Activated CD8-positive, alpha-beta memory T cell treated with anti-CD3 and anti-CD28 coated beads, Interleukin-2, amount 10 ng/mL, durations not matched to agents 7 days and 5 days (primary cell): ENCODE measurements around the gene TRIM8. TPM values are rescaled to one million over a fixed set of nuclear protein-coding genes. Genes with fewer than 3 reads are reported as not detected.

Experiments
- ATAC-seq: fragments of 150-1000 bp; cut with Tn5 transposase; one replicate; pipeline ENCODE4 v1.10.0; 2021; ENCODE audit warnings: moderate library complexity
- CTCF ChIA-PET: fragments of 350-600 bp; sonication (Branson Sonifier 250); formaldehyde crosslinking; loops from one replicate; lab custom pipeline; 2021; ENCODE audit warnings: antibody characterized with exemption; lab: Charles Lee
- DNase-seq: peaks from one replicate; pipeline ENCODE4 v3.0.0-alpha.2; 2020
- H3K27ac Mint-ChIP-seq: one replicate; pipeline ENCODE4 v1.8.0; 2021; ENCODE audit warnings: mild to moderate bottlenecking, mixed read lengths
- H3K27me3 Mint-ChIP-seq: one replicate; pipeline ENCODE4 v1.8.0; 2021; ENCODE audit warnings: mixed read lengths
- H3K36me3 Mint-ChIP-seq: one replicate; pipeline ENCODE4 v1.8.0; 2021; ENCODE audit warnings: mild to moderate bottlenecking, mixed read lengths
- H3K4me1 Mint-ChIP-seq: one replicate; pipeline ENCODE4 v1.8.0; 2021; ENCODE audit warnings: mixed read lengths
- H3K4me3 Mint-ChIP-seq: one replicate; pipeline ENCODE4 v1.8.0; 2021; ENCODE audit warnings: mild to moderate bottlenecking, moderate library complexity, mixed read lengths
- H3K9me3 Mint-ChIP-seq: one replicate; pipeline ENCODE4 v1.8.0; 2022; ENCODE audit warnings: low read depth, mixed read lengths
- total RNA-seq, 2 experiments: library from RNA; stranded (reverse); gene quantifications; one replicate each; pipeline ENCODE4 v1.2.3, GENCODE V29; 2021

TRIM8 gene
- total RNA-seq, 2 experiments from 2014 or later: 58.7 to 86.9 TPM

GRCh38 chr10:102605712-102606111 lies 38.6 kb upstream of the TRIM8 start:
- H3K36me3 Mint-ChIP-seq: peaks cover 1% of the 10 kb centered on the region

GRCh38 chr10:102608487-102608886 lies 35.8 kb upstream of the TRIM8 start:
- no peak for ATAC-seq
- CTCF ChIA-PET: no interaction called here
- no peak for DNase-seq
- no peak overlapping the region for H3K27ac Mint-ChIP-seq
- no peak overlapping the region for H3K4me3 Mint-ChIP-seq
- peaks cover 1% of the 10 kb centered on the region for H3K36me3 Mint-ChIP-seq
- no peaks in the 10 kb centered on the region for H3K27me3 Mint-ChIP-seq
- H3K9me3 Mint-ChIP-seq: no peaks in the 10 kb centered on the region
- H3K4me1 Mint-ChIP-seq: peaks cover 13% of the 10 kb centered on the region

More at GRCh38 chr10:102605712-102606111, 38.6 kb upstream of the TRIM8 start:
- ATAC-seq (no peak), DNase-seq (no peak)
- CTCF ChIA-PET: interaction anchor here (1.4 kb wide), 1 partner anchor 22 kb away, joined by 5 read pairs; no protein-coding TSS in a partner anchor
- no peak overlapping the region for H3K4me3 Mint-ChIP-seq
- H3K9me3 Mint-ChIP-seq: no peaks in the 10 kb centered on the region
- no peaks in the 10 kb centered on the region for H3K27me3 Mint-ChIP-seq
- peaks cover 3% of the 10 kb centered on the region for H3K4me1 Mint-ChIP-seq
- H3K27ac Mint-ChIP-seq: no peak overlapping the region

GRCh38 chr10:102610441-102610887 lies 33.8 kb upstream of the TRIM8 start:
- no peak overlapping the region for H3K27ac Mint-ChIP-seq
- H3K4me3 Mint-ChIP-seq: no peak overlapping the region
- CTCF ChIA-PET: no interaction called here
- no peaks in the 10 kb centered on the region for H3K27me3 Mint-ChIP-seq
- ATAC-seq (no peak), DNase-seq (no peak)
- H3K36me3 Mint-ChIP-seq: no peaks in the 10 kb centered on the region
- no peaks in the 10 kb centered on the region for H3K9me3 Mint-ChIP-seq
- H3K4me1 Mint-ChIP-seq: peaks cover 10% of the 10 kb centered on the region

GRCh38 chr10:102611514-102612087 lies 32.7 kb upstream of the TRIM8 start:
- Mint-ChIP-seq H3K36me3 (no peaks in the 10 kb centered on the region), H3K27me3 (no peaks in the 10 kb centered on the region), H3K9me3 (no peaks in the 10 kb centered on the region), H3K4me1 (peaks cover 14% of the 10 kb centered on the region), H3K4me3 (no peak overlapping the region), H3K27ac (no peak overlapping the region)
- CTCF ChIA-PET: interaction anchor here (0.8 to 1.3 kb wide), 3 partner anchors 28 to 58 kb away, joined by 3 to 4 read pairs (median 3); no protein-coding TSS in a partner anchor
- ATAC-seq (no peak), DNase-seq (no peak)

- H3K27me3 Mint-ChIP-seq: no peaks in the 10 kb centered on the region
- DNase-seq (no peak), ATAC-seq (peak; percentile 72)
- H3K36me3 Mint-ChIP-seq: no peaks in the 10 kb centered on the region
- peak overlapping the region; percentile 73 for H3K27ac Mint-ChIP-seq
- peaks cover 17% of the 10 kb centered on the region for H3K4me1 Mint-ChIP-seq
- no peak overlapping the region for H3K4me3 Mint-ChIP-seq
- CTCF ChIA-PET: no interaction called here
- no peaks in the 10 kb centered on the region for H3K9me3 Mint-ChIP-seq
These were observed 31.4 kb upstream of the TRIM8 start for GRCh38 chr10:102612964-102613275.

- CTCF ChIA-PET: interaction anchor here (1.4 kb wide), 1 partner anchor 30 kb away, joined by 4 read pairs; no protein-coding TSS in a partner anchor
- Mint-ChIP-seq H3K27ac (peak overlapping the region; percentile 73), H3K4me1 (peaks cover 17% of the 10 kb centered on the region), H3K27me3 (no peaks in the 10 kb centered on the region), H3K36me3 (no peaks in the 10 kb centered on the region), H3K4me3 (no peak overlapping the region), H3K9me3 (no peaks in the 10 kb centered on the region)
- ATAC-seq (no peak), DNase-seq (no peak)
These were observed 31.0 kb upstream of the TRIM8 start for GRCh38 chr10:102613286-102613685.

GRCh38 chr10:102613785-102614184 lies 30.5 kb upstream of the TRIM8 start:
- ATAC-seq (no peak), DNase-seq (no peak)
- no peak overlapping the region for H3K27ac Mint-ChIP-seq
- no peaks in the 10 kb centered on the region for H3K36me3 Mint-ChIP-seq
- no peaks in the 10 kb centered on the region for H3K27me3 Mint-ChIP-seq
- H3K4me3 Mint-ChIP-seq: no peak overlapping the region
- no peaks in the 10 kb centered on the region for H3K9me3 Mint-ChIP-seq
- peaks cover 17% of the 10 kb centered on the region for H3K4me1 Mint-ChIP-seq
- CTCF ChIA-PET: interaction anchor here (1.4 kb wide), 1 partner anchor 30 kb away, joined by 4 read pairs; no protein-coding TSS in a partner anchor

GRCh38 chr10:102614888-102615287 lies 29.4 kb upstream of the TRIM8 start:
- H3K27ac Mint-ChIP-seq: no peak overlapping the region
- H3K36me3 Mint-ChIP-seq: no peaks in the 10 kb centered on the region
- H3K9me3 Mint-ChIP-seq: no peaks in the 10 kb centered on the region
- H3K4me1 Mint-ChIP-seq: peaks cover 17% of the 10 kb centered on the region
- CTCF ChIA-PET: interaction anchor here (2.5 kb wide), 1 partner anchor 12 kb away, joined by 12 read pairs; no protein-coding TSS in a partner anchor
- ATAC-seq: no peak
- no peak overlapping the region for H3K4me3 Mint-ChIP-seq
- H3K27me3 Mint-ChIP-seq: no peaks in the 10 kb centered on the region
- DNase-seq: no peak

GRCh38 chr10:102615361-102615760 lies 28.9 kb upstream of the TRIM8 start:
- CTCF ChIA-PET: interaction anchor here (1.5 to 2.5 kb wide), 2 partner anchors 12 to 32 kb away, joined by 5 to 12 read pairs; no protein-coding TSS in a partner anchor
- ATAC-seq (no peak), DNase-seq (no peak)
- H3K27ac Mint-ChIP-seq: no peak overlapping the region
- peaks cover 17% of the 10 kb centered on the region for H3K4me1 Mint-ChIP-seq
- no peak overlapping the region for H3K4me3 Mint-ChIP-seq
- H3K36me3 Mint-ChIP-seq: no peaks in the 10 kb centered on the region
- H3K9me3 Mint-ChIP-seq: no peaks in the 10 kb centered on the region
- H3K27me3 Mint-ChIP-seq: no peaks in the 10 kb centered on the region

GRCh38 chr10:102616066-102616770 lies 28.1 kb upstream of the TRIM8 start:
- peaks cover 19% of the 10 kb centered on the region for H3K4me1 Mint-ChIP-seq
- H3K27ac Mint-ChIP-seq: peak overlapping the region; percentile 54
- no peaks in the 10 kb centered on the region for H3K27me3 Mint-ChIP-seq
- no peaks in the 10 kb centered on the region for H3K36me3 Mint-ChIP-seq
- DNase-seq (no peak), ATAC-seq (no peak)
- CTCF ChIA-PET: interaction anchor here (1.4 to 2.5 kb wide), 3 partner anchors 11 to 32 kb away, joined by 3 to 12 read pairs (median 5); no protein-coding TSS in a partner anchor
- no peaks in the 10 kb centered on the region for H3K9me3 Mint-ChIP-seq
- H3K4me3 Mint-ChIP-seq: no peak overlapping the region

GRCh38 chr10:102617041-102617440 lies 27.2 kb upstream of the TRIM8 start:
- no peaks in the 10 kb centered on the region for H3K36me3 Mint-ChIP-seq
- DNase-seq (no peak), ATAC-seq (no peak)
- H3K9me3 Mint-ChIP-seq: no peaks in the 10 kb centered on the region
- H3K27ac Mint-ChIP-seq: no peak overlapping the region
- CTCF ChIA-PET: interaction anchor here (1.4 to 1.5 kb wide), 2 partner anchors 12 to 33 kb away, joined by 3 to 5 read pairs; no protein-coding TSS in a partner anchor
- peaks cover 19% of the 10 kb centered on the region for H3K4me1 Mint-ChIP-seq
- H3K27me3 Mint-ChIP-seq: no peaks in the 10 kb centered on the region
- H3K4me3 Mint-ChIP-seq: no peak overlapping the region

- ATAC-seq: no peak
- Mint-ChIP-seq H3K36me3 (no peaks in the 10 kb centered on the region), H3K4me3 (no peak overlapping the region), H3K27ac (no peak overlapping the region), H3K9me3 (no peaks in the 10 kb centered on the region), H3K27me3 (no peaks in the 10 kb centered on the region), H3K4me1 (peaks cover 13% of the 10 kb centered on the region)
- CTCF ChIA-PET: no interaction called here
- DNase-seq: no peak
These were observed 26.5 kb upstream of the TRIM8 start for GRCh38 chr10:102617816-102618215.

- H3K36me3 Mint-ChIP-seq: no peaks in the 10 kb centered on the region
- CTCF ChIA-PET: interaction anchor here (1.4 kb wide), 1 partner anchor 36 kb away, joined by 3 read pairs; no protein-coding TSS in a partner anchor
- no peak overlapping the region for H3K27ac Mint-ChIP-seq
- H3K27me3 Mint-ChIP-seq: no peaks in the 10 kb centered on the region
- H3K9me3 Mint-ChIP-seq: no peaks in the 10 kb centered on the region
- no peak overlapping the region for H3K4me3 Mint-ChIP-seq
- H3K4me1 Mint-ChIP-seq: peaks cover 9% of the 10 kb centered on the region
- no peak for DNase-seq
- ATAC-seq: no peak
These were observed 24.8 kb upstream of the TRIM8 start for GRCh38 chr10:102619281-102619981.
